Prostate gland (tissue), 2 donors: ENCODE results near the gene GFI1.

Experiments used
- CTCF ChIP-seq, 4 experiments: fragments of 200-600 bp in 2 of 4; fragments of 450-650 bp in 2 of 4; sonication (generic) in 2 of 4; IDR thresholded peaks; 1 replicate in 3 of 4; 2 replicates in 1 of 4; pipeline ENCODE4 v1.5.1; 2016 to 2019; ENCODE audit warnings: antibody characterized with exemption in 4 of 4, mild to moderate bottlenecking in 2 of 4, moderate library complexity in 2 of 4
- POLR2AphosphoS5 ChIP-seq: sonication (generic); formaldehyde crosslinking; IDR thresholded peaks from one replicate; pipeline ENCODE4 v1.6.1; 2017; ENCODE audit warnings: antibody characterized with exemption

GRCh38 chr1:92494485-92495141 is 7.9 kb upstream of the GFI1 start:
- no peak for TF ChIP-seq POLR2AphosphoS5
- no peak for TF ChIP-seq CTCF (IDR thresholded peaks at IDR 0.05)
